CD4-positive, alpha-beta memory T cell (primary cell): Measurements from ENCODE around the gene RIMS4. TPM values are rescaled to one million over a fixed set of nuclear protein-coding genes. Genes with fewer than 3 reads are reported as not detected.
"Not testable (repeated sequence)": the region's sequence is repeated elsewhere in the genome, so short reads cannot be mapped to it uniquely, and the experiment has no call there.

Source experiments
- CTCF ChIA-PET: fragments of 350-600 bp; sonication (Branson Sonifier 250); formaldehyde crosslinking; loops from one replicate; lab custom pipeline; 2021; ENCODE audit warnings: inconsistent platforms; ENCODE audit not compliant: partially characterized antibody; lab: Charles Lee
- POLR2A ChIA-PET: fragments of 350-600 bp; sonication (Branson Sonifier 250); formaldehyde crosslinking; loops from one replicate; lab custom pipeline; 2021; ENCODE audit not compliant: partially characterized antibody; lab: Charles Lee
- DNase-seq, 5 donors: peaks; one replicate each; pipeline versions ENCODE4 v3.0.0 to v3.0.0-alpha.2; 2020 to 2022; ENCODE audit warnings: mixed read lengths in 1 of 5
- H3K27ac ChIP-seq: one replicate; pipeline ENCODE4 v1.7.0; 2013; ENCODE audit warnings: low read depth, low read length
- H3K27me3 ChIP-seq: 2 replicates; pipeline ENCODE4 v1.7.0; 2013; ENCODE audit warnings: mild to moderate bottlenecking, low read length, moderate library complexity; ENCODE audit not compliant: insufficient read depth
- H3K36me3 ChIP-seq: 2 replicates; pipeline ENCODE4 v1.7.0; 2013; ENCODE audit warnings: mild to moderate bottlenecking, low read length, moderate library complexity; ENCODE audit not compliant: insufficient read depth
- H3K4me1 ChIP-seq: 2 replicates; pipeline ENCODE4 v1.7.0; 2013; ENCODE audit warnings: mild to moderate bottlenecking, low read length, moderate library complexity; ENCODE audit not compliant: insufficient read depth
- H3K4me3 ChIP-seq, 2 donors: one replicate each; pipeline ENCODE4 v1.7.0; 2013; ENCODE audit warnings: low read length in 2 of 2, mild to moderate bottlenecking in 1 of 2
- H3K9me3 ChIP-seq, 2 donors: one replicate each; pipeline ENCODE4 v1.7.0; 2013; ENCODE audit warnings: low read length in 2 of 2, control low read depth in 1 of 2; ENCODE audit not compliant: control insufficient read depth in 1 of 2
- H3K27ac Mint-ChIP-seq, 7 donors: one replicate each; pipeline ENCODE4 v1.8.0; 2020 to 2021; ENCODE audit warnings: mixed read lengths in 7 of 7, mild to moderate bottlenecking in 6 of 7, inconsistent platforms in 3 of 7, moderate library complexity in 3 of 7
- H3K27me3 Mint-ChIP-seq, 2 donors: one replicate each; pipeline ENCODE4 v1.8.0; 2020 to 2021; ENCODE audit warnings: mixed read lengths in 2 of 2
- H3K36me3 Mint-ChIP-seq, 2 donors: one replicate each; pipeline ENCODE4 v1.8.0; 2020 to 2021; ENCODE audit warnings: mixed read lengths in 2 of 2, inconsistent platforms in 1 of 2, mild to moderate bottlenecking in 1 of 2
- H3K4me1 Mint-ChIP-seq, 4 donors: one replicate each; pipeline ENCODE4 v1.8.0; 2020 to 2021; ENCODE audit warnings: mixed read lengths in 4 of 4, mild to moderate bottlenecking in 1 of 4
- H3K4me3 Mint-ChIP-seq, 8 donors: one replicate each; pipeline ENCODE4 v1.8.0; 2020 to 2021; ENCODE audit warnings: mixed read lengths in 8 of 8, mild to moderate bottlenecking in 7 of 8, moderate library complexity in 6 of 8, inconsistent platforms in 3 of 8
- H3K9me3 Mint-ChIP-seq, 8 donors: one replicate each; pipeline ENCODE4 v1.8.0; 2020 to 2021; ENCODE audit warnings: mixed read lengths in 8 of 8, mild to moderate bottlenecking in 5 of 8, inconsistent platforms in 3 of 8, moderate library complexity in 1 of 8
- intact Hi-C: fragments of 100-400 bp; cut with micrococcal nuclease; formaldehyde crosslinking; loops from one replicate; pipeline ENCODE4 v1.15.1; 2023
- polyA plus RNA-seq, 2 donors: library from polyadenylated mRNA; unstranded; fragments of 300-500 nt; fragmentation: Illumina TruSeq; gene quantifications; one replicate each; pipeline ENCODE4 v1.2.3, GENCODE V29; 2021
- total RNA-seq, 2 experiments: library from RNA; stranded (reverse); gene quantifications; one replicate each; pipeline ENCODE4 v1.2.3, GENCODE V29; 2021

The RIMS4 gene
- total and polyA plus RNA-seq, 4 experiments from 2014 or later, result not detected

DNA sequence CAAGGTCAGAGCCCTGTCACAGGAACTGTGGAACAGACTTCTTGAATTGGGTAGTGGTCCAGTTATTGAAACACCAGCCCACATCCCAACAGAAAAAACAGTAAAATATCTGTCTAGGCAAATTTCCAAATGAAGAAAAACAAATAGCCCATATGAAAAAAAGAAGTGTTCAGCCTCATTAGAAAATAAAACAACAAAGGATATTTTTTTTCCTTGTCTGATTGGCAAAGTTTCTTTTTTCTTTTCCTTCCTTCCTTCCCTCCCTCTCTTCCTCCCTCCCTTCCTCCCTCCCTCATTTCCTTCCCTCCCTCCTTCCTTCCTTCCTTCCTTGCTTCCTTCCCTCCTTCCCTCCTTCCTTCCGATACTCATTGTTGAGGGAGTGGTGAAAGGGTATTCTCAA lies 20.6 kb upstream of the RIMS4 start:
- peaks cover 0 to 13% (median 2%) of the 10 kb centered on the region in 8 donors for H3K9me3 Mint-ChIP-seq
- Histone ChIP-seq H3K4me1 (no peaks in the 10 kb centered on the region), H3K27ac (no peak overlapping the region), H3K9me3 (no peaks in the 10 kb centered on the region), H3K4me3 (no peak overlapping the region), H3K27me3 (peaks cover 9% of the 10 kb centered on the region), H3K36me3 (no peaks in the 10 kb centered on the region)
- no peak overlapping the region for H3K4me3 Mint-ChIP-seq
- no peak overlapping the region for H3K27ac Mint-ChIP-seq
- no peak for DNase-seq
- ChIA-PET POLR2A (no interaction called here), CTCF (no interaction called here)
- intact Hi-C loops, result no loop called here
- no peaks in the 10 kb centered on the region for H3K36me3 Mint-ChIP-seq
- no peaks in the 10 kb centered on the region for H3K4me1 Mint-ChIP-seq
- H3K27me3 Mint-ChIP-seq, result peaks cover 15 to 23% of the 10 kb centered on the region in 2 donors

DNA sequence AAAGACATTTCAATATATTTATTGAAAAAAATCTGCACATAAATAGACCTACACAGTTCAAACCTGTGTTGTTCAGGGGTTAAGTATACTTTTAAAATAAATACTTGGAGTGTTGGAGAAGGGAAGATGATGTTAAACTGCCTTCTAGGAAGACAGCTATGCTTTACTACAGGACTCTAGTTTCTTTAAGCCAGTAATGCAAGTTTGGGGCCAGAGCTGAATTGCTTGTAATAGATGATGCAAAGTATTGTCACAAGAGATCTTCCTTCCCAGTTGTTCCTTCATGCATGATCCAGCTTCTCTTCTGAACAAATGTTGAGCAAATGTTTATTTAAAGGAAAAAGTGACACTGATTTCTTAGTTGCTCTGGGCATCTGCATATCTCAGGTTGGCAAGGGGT lies 20.2 kb upstream of the RIMS4 start:
- no peaks in the 10 kb centered on the region for H3K36me3 ChIP-seq
- Mint-ChIP-seq H3K4me3 (no peak overlapping the region), H3K27me3 (peaks cover 15 to 23% of the 10 kb centered on the region in 2 donors), H3K9me3 (peaks cover 0 to 13% (median 2%) of the 10 kb centered on the region in 8 donors), H3K4me1 (no peaks in the 10 kb centered on the region), H3K36me3 (no peaks in the 10 kb centered on the region), H3K27ac (no peak overlapping the region)
- no peaks in the 10 kb centered on the region for H3K4me1 ChIP-seq
- H3K27me3 ChIP-seq, result peaks cover 9% of the 10 kb centered on the region
- ChIA-PET POLR2A (no interaction called here), CTCF (no interaction called here)
- H3K27ac ChIP-seq, result no peak overlapping the region
- H3K9me3 ChIP-seq, result no peaks in the 10 kb centered on the region
- H3K4me3 ChIP-seq, result no peak overlapping the region
- no peak for DNase-seq
- intact Hi-C loops, result no loop called here

DNA sequence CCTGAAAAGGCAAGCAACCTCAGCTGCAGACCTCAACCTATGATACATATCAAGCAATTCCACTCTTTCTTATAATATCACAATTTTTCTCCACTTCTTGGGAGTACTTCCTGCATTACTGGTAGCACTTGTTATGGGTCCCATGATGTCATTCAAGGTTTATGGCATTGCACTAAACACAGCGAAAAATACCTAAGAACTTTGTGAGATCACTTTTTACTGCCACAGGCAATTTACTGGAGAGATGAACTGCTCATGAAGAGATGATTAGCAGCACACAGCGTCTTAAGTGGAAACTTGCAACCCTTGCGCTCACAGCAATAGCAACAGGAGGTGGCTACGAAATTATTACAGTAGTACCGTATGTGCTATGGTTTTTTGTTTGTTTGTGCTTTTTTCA lies 19.3 kb upstream of the RIMS4 start:
- CTCF ChIA-PET, result no interaction called here
- H3K27me3 Mint-ChIP-seq, result peaks cover 15 to 23% of the 10 kb centered on the region in 2 donors
- POLR2A ChIA-PET, result no interaction called here

DNA sequence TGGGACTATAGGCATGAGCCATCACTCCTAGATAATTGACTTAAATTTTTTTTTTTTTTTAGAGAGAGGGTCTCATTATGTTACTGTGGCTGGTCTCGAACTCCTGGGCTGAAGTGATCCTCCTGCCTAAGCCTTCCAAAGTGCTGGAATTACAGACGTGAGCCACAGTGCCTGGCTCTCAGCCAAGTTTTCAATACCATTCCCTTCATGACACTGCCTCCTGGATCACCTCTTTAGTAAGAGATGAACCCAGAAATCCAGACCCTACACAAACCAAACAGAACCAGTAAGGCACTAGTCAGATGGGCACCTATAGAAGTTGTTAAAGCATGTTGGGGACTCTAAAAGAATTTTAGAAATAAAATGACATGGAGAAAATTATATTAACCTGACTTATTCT lies 18.3 kb upstream of the RIMS4 start:
- DNase-seq, result no peak
- intact Hi-C loops, result no loop called here
- H3K4me1 ChIP-seq, result no peaks in the 10 kb centered on the region
- H3K27ac ChIP-seq, result no peak overlapping the region
- H3K36me3 ChIP-seq, result no peaks in the 10 kb centered on the region
- CTCF ChIA-PET, result interaction anchor here (0.7 kb wide), 1 partner anchor 351 kb away, joined by 3 read pairs; no protein-coding TSS in a partner anchor
- H3K4me3 ChIP-seq, result no peak overlapping the region
- H3K27me3 Mint-ChIP-seq, result peaks cover 15 to 23% of the 10 kb centered on the region in 2 donors
- peaks cover 9% of the 10 kb centered on the region for H3K27me3 ChIP-seq
- H3K4me3 Mint-ChIP-seq, result no peak overlapping the region
- POLR2A ChIA-PET, result interaction anchor here (0.6 kb wide), 1 partner anchor 1176 kb away, joined by 3 read pairs; no protein-coding TSS in a partner anchor
- H3K27ac Mint-ChIP-seq, result no peak overlapping the region
- no peaks in the 10 kb centered on the region for H3K36me3 Mint-ChIP-seq
- H3K9me3 ChIP-seq, result no peaks in the 10 kb centered on the region
- H3K4me1 Mint-ChIP-seq, result no peaks in the 10 kb centered on the region
- H3K9me3 Mint-ChIP-seq, result peaks cover 0 to 14% (median 3%) of the 10 kb centered on the region in 8 donors

More for the DNA sequence above, 19.3 kb upstream of the RIMS4 start:
- Mint-ChIP-seq H3K27ac (no peak overlapping the region), H3K9me3 (peaks cover 0 to 14% (median 3%) of the 10 kb centered on the region in 8 donors), H3K4me3 (no peak overlapping the region), H3K36me3 (no peaks in the 10 kb centered on the region), H3K4me1 (no peaks in the 10 kb centered on the region)
- no peak overlapping the region for H3K4me3 ChIP-seq
- intact Hi-C loops, result no loop called here
- no peaks in the 10 kb centered on the region for H3K36me3 ChIP-seq
- H3K4me1 ChIP-seq, result no peaks in the 10 kb centered on the region
- no peak overlapping the region for H3K27ac ChIP-seq
- peaks cover 9% of the 10 kb centered on the region for H3K27me3 ChIP-seq
- DNase-seq, result no peak
- H3K9me3 ChIP-seq, result no peaks in the 10 kb centered on the region

DNA sequence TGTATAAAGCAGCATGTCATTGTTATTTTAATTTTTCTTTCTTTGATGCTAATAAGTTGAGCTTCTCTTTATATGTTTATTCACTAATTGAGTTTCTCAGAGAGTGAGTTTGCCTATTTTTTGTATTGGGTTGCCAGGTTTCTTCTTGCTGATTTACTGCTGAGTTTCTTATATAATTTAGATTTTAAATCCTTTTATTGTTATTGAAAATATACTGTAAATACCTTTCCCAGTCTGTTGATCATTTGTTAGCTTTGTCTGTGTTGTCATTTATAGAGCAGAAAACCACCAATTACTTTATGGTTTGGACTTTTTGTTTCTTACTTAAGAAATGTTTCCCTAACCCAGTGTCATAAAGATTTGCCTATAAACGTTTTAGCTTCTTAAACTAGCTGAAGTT lies 17.1 kb upstream of the RIMS4 start:
- H3K9me3 ChIP-seq, result no peaks in the 10 kb centered on the region
- Mint-ChIP-seq H3K4me1 (no peaks in the 10 kb centered on the region), H3K4me3 (no peak overlapping the region), H3K27ac (no peak overlapping the region), H3K36me3 (no peaks in the 10 kb centered on the region), H3K9me3 (peaks cover 0 to 14% (median 3%) of the 10 kb centered on the region in 8 donors), H3K27me3 (peaks cover 15 to 25% of the 10 kb centered on the region in 2 donors)
- intact Hi-C loops, result no loop called here
- H3K36me3 ChIP-seq, result no peaks in the 10 kb centered on the region
- no peaks in the 10 kb centered on the region for H3K4me1 ChIP-seq
- ChIA-PET CTCF (no interaction called here), POLR2A (no interaction called here)
- no peak overlapping the region for H3K4me3 ChIP-seq
- H3K27ac ChIP-seq, result no peak overlapping the region
- DNase-seq, result no peak
- peaks cover 9% of the 10 kb centered on the region for H3K27me3 ChIP-seq

DNA sequence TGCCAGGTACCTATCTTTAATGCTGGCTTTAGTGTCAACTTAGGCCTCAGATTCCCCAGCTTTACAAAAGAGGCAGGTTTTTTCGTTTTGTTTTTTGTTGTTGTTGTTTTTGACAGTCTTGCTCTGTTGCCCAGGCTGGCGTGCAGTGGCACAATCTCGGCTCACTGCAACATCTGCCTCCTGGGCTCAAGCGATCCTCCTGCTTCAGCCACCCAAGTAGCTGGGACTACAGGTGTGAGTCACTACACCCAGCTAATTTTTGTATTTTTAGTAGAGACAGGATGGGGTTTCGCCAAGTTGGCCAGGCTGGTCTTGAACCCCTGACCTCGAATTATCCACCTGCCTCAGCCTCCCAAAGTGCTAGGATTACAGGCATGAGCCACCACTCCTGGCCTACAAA lies 11.2 kb upstream of the RIMS4 start:
- H3K4me3 Mint-ChIP-seq, H3K27me3 ChIP-seq, H3K9me3 Mint-ChIP-seq, H3K27me3 Mint-ChIP-seq, intact Hi-C loops, CTCF ChIA-PET, H3K4me1 Mint-ChIP-seq, H3K36me3 Mint-ChIP-seq, H3K4me1 ChIP-seq, DNase-seq, H3K9me3 ChIP-seq, POLR2A ChIA-PET, H3K36me3 ChIP-seq, H3K4me3 ChIP-seq, H3K27ac ChIP-seq, H3K27ac Mint-ChIP-seq: not testable (repeated sequence)

DNA sequence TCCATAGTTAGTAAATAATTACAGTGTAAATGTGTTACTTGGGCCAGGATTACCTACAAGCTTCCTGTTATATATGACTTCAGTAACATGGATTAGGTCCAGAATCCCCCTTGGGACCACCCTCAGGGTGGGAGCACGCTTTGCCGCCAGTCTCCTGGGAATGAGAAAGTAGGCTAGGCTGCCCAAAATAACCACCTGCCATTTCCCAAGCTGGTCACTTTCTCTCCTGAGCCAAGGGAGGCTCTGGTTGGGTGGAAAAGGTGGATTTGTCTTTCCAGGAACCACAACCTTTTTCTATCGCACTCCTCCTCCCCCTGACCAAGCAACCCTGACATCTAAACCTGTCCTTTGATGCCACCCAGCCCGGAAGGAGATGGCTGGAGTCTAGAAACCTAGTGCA lies 9.6 kb upstream of the RIMS4 start:
- Mint-ChIP-seq H3K27ac (no peak overlapping the region), H3K36me3 (no peaks in the 10 kb centered on the region), H3K27me3 (peaks cover 1% of the 10 kb centered on the region in 2 donors), H3K9me3 (no peaks in the 10 kb centered on the region), H3K4me1 (no peaks in the 10 kb centered on the region), H3K4me3 (no peak overlapping the region)
- H3K4me3 ChIP-seq, result no peak overlapping the region
- H3K27me3 ChIP-seq, result no peaks in the 10 kb centered on the region
- intact Hi-C loops, result no loop called here
- ChIA-PET CTCF (no interaction called here), POLR2A (no interaction called here)
- no peaks in the 10 kb centered on the region for H3K9me3 ChIP-seq
- DNase-seq, result no peak
- H3K4me1 ChIP-seq, result no peaks in the 10 kb centered on the region
- no peak overlapping the region for H3K27ac ChIP-seq
- H3K36me3 ChIP-seq, result no peaks in the 10 kb centered on the region
